RWPE2 (cell line): ENCODE results near the gene UROC1.

Source experiments
- ATAC-seq: fragments of 200-7000 bp; cut with Tn5 transposase; 3 replicates; pipeline ENCODE4 v1.9.1; 2021; ENCODE audit warnings: low read depth
- DNase-seq: peaks from one replicate; pipeline ENCODE4 v3.0.0-alpha.2; 2020; ENCODE audit warnings: low spot score
- H3K27ac ChIP-seq: fragments of 450-650 bp; 2 replicates; pipeline ENCODE4 v1.5.1; 2017; ENCODE audit warnings: mild to moderate bottlenecking; ENCODE audit not compliant: poor library complexity, severe bottlenecking
- H3K27me3 ChIP-seq: fragments of 250-450 bp; sonication (Bioruptor Pico); 2 replicates; pipeline ENCODE4 v1.5.1; 2021; ENCODE audit warnings: mild to moderate bottlenecking, moderate library complexity; ENCODE audit not compliant: insufficient read depth, poor library complexity, severe bottlenecking
- H3K36me3 ChIP-seq: fragments of 250-450 bp; sonication (Bioruptor Pico); 2 replicates; pipeline ENCODE4 v1.5.1; 2020; ENCODE audit warnings: low read depth, mild to moderate bottlenecking, moderate library complexity
- H3K4me1 ChIP-seq: fragments of 250-450 bp; sonication (Bioruptor Pico); 2 replicates; pipeline ENCODE4 v1.5.1; 2021; ENCODE audit warnings: mild to moderate bottlenecking, moderate library complexity; ENCODE audit not compliant: insufficient read depth, poor library complexity, severe bottlenecking
- H3K4me3 ChIP-seq: fragments of 250-450 bp; sonication (Bioruptor Pico); 2 replicates; pipeline ENCODE4 v1.5.1; 2021; ENCODE audit warnings: mild to moderate bottlenecking, moderate library complexity; ENCODE audit not compliant: severe bottlenecking
- H3K9me3 ChIP-seq: fragments of 250-450 bp; sonication (Bioruptor Pico); 2 replicates; pipeline ENCODE4 v1.5.1; 2021; ENCODE audit warnings: mild to moderate bottlenecking, moderate library complexity; ENCODE audit not compliant: severe bottlenecking
- CTCF ChIP-seq: fragments of 450-650 bp; IDR thresholded peaks from one replicate; pipeline ENCODE4 v1.5.1; 2017; ENCODE audit warnings: mild to moderate bottlenecking, moderate library complexity; ENCODE audit not compliant: poor library complexity, severe bottlenecking

UROC1 gene

DNA sequence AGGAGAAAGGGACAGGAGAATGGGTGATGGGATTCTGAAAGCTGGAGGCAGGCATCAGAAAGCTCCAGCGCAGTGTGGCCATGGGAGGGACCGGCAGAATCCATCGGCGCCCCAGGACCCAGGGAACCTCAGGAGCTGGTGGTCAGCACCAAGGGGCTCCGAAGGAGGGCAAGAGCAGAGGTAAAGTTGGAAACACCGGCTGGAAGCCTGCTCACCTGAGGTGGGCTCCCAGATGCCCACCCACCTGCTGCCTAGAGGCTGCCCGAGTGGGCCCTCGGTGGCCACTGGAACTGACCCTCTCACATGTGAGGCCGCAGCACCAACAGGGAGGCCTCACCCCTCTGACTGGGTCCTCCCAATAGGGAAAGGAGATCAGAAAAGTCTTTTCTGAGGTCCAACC lies 31.6 kb downstream of the UROC1 start:
- no peak overlapping the region for H3K4me3 ChIP-seq
- TF ChIP-seq CTCF = no peak
- peak overlapping the region; percentile 44 for H3K27ac ChIP-seq
- no peaks in the 10 kb centered on the region for H3K36me3 ChIP-seq
- DNase-seq = no peak
- H3K27me3 ChIP-seq = no peaks in the 10 kb centered on the region
- H3K9me3 ChIP-seq = no peaks in the 10 kb centered on the region
- ATAC-seq = no peak
- H3K4me1 ChIP-seq = peaks cover 11% of the 10 kb centered on the region

- Histone ChIP-seq H3K27ac (no peak overlapping the region), H3K4me1 (peaks cover 11% of the 10 kb centered on the region), H3K4me3 (no peak overlapping the region), H3K9me3 (no peaks in the 10 kb centered on the region), H3K27me3 (no peaks in the 10 kb centered on the region), H3K36me3 (no peaks in the 10 kb centered on the region)
- no peak for TF ChIP-seq CTCF
- DNase-seq (no peak), ATAC-seq (no peak)
Observed at GRCh38 chr3:126485176-126485897, 32.2 kb downstream of the UROC1 start.

DNA sequence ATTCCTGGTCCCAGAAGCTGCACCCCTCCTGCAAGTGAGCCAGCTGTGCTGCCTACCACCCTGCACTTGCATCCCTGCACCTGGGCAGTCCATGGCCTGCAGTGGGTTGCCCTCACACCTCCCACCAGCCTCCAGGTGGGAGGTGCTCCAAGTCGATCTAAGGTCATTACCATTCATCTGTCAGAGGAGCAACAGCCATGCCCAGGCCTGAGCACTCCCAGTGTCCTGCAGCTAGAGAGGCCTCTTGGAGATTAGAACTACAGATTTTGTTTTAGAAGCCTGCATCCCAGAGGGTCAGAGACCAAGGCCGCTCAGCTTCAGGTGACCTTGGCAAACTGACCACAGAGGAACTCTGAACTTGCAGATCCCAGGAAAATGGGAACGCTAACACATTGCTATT lies 32.9 kb downstream of the UROC1 start:
- no peak for DNase-seq
- H3K27me3 ChIP-seq = no peaks in the 10 kb centered on the region
- no peaks in the 10 kb centered on the region for H3K36me3 ChIP-seq
- H3K4me1 ChIP-seq = peaks cover 11% of the 10 kb centered on the region
- no peak for ATAC-seq
- H3K9me3 ChIP-seq = no peaks in the 10 kb centered on the region
- H3K27ac ChIP-seq = no peak overlapping the region
- TF ChIP-seq CTCF = no peak
- no peak overlapping the region for H3K4me3 ChIP-seq

DNA sequence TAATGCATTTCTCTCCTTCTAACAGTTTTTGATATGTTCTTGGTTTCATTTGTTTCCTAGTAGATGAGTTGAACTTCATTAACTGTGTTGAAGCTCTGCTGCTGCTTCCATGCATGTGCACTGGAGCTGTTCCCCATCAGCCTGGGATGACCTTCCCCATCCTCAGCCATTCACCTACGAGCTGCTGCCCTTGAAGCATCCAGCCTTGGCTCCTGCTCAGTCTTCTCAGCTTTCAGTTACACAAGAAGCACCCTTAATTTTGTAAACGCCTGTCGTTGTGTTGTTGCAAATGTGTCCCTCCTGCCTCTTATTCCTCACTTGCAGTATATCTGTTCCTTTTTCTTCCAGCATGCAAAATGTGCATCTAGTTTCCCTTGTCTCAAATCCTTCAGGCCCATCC lies 33.4 kb downstream of the UROC1 start:
- peaks cover 11% of the 10 kb centered on the region for H3K4me1 ChIP-seq
- ATAC-seq (no peak), DNase-seq (no peak)
- H3K27ac ChIP-seq = no peak overlapping the region
- H3K27me3 ChIP-seq = no peaks in the 10 kb centered on the region
- no peak for TF ChIP-seq CTCF
- no peak overlapping the region for H3K4me3 ChIP-seq
- H3K9me3 ChIP-seq = no peaks in the 10 kb centered on the region
- H3K36me3 ChIP-seq = no peaks in the 10 kb centered on the region

DNA sequence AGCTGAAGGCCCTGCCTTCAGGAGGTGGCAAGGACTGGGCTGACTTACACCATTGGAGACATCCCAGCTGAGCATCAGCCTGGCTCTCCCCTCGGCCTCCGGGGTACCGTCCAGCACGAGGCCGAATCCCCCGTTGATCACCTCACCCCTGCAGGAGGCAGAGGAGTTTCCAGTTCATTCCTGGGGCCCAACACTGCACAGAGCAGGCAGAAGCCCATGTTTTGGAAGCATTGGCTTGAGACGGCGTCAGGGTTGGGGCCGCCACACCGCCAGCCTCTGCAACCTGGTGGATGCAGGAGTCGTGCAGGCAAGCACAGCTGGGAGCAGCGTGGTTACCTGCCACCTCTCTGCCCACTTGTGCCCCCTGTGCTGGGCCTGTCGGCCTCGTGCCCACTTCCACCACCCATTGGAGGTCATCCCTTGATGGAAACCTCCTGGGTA lies 34.2 kb downstream of the UROC1 start:
- DNase-seq = no peak
- ATAC-seq = no peak
- TF ChIP-seq CTCF = no peak
- Histone ChIP-seq H3K4me3 (no peak overlapping the region), H3K27me3 (no peaks in the 10 kb centered on the region), H3K36me3 (no peaks in the 10 kb centered on the region), H3K27ac (no peak overlapping the region), H3K9me3 (no peaks in the 10 kb centered on the region), H3K4me1 (peaks cover 11% of the 10 kb centered on the region)
